DND-41 (cell line): ENCODE measurements around the gene GNAO1.

Experiments
- ATAC-seq: fragments of 200-7000 bp; cut with Tn5 transposase; 3 replicates; pipeline ENCODE4 v1.9.1; 2021; ENCODE audit warnings: low read depth; ENCODE audit not compliant: insufficient read depth
- DNase-seq: peaks from one replicate; pipeline ENCODE4 v3.0.0-alpha.2; 2020
- H2AFZ ChIP-seq: 2 replicates; pipeline ENCODE4 v1.6.0; 2012; ENCODE audit warnings: low read depth, low read length
- H3K27ac ChIP-seq: 2 replicates; pipeline ENCODE4 v1.5.1; 2012; ENCODE audit warnings: low read length, inconsistent platforms
- H3K27me3 ChIP-seq: fragments of 200-600 bp; sonication (generic); 2 replicates; pipeline ENCODE4 v1.6.0; 2012; ENCODE audit warnings: low read length, mild to moderate bottlenecking, inconsistent platforms; ENCODE audit not compliant: insufficient read depth, poor library complexity
- H3K36me3 ChIP-seq: 2 replicates; pipeline ENCODE4 v1.5.1; 2012; ENCODE audit warnings: low read length, inconsistent platforms; ENCODE audit not compliant: insufficient read depth
- H3K4me1 ChIP-seq: 2 replicates; pipeline ENCODE4 v1.5.1; 2012; ENCODE audit warnings: mild to moderate bottlenecking, low read length; ENCODE audit not compliant: insufficient read depth
- H3K4me2 ChIP-seq: 2 replicates; pipeline ENCODE4 v1.6.0; 2012; ENCODE audit warnings: mild to moderate bottlenecking, moderate library complexity, low read length, inconsistent platforms; ENCODE audit not compliant: insufficient read depth
- H3K4me3 ChIP-seq, 2 experiments: fragments of 200-600 bp in 1 of 2; shearing (Covaris generic) in 1 of 2; 2 replicates each; pipeline ENCODE4 v1.5.1; 2012 to 2016; ENCODE audit warnings: inconsistent platforms in 2 of 2, low read length in 2 of 2, mild to moderate bottlenecking in 2 of 2, low read depth in 1 of 2, moderate library complexity in 1 of 2
- H3K79me2 ChIP-seq: 2 replicates; pipeline ENCODE4 v1.6.0; 2012; ENCODE audit warnings: low read length, inconsistent platforms; ENCODE audit not compliant: insufficient read depth
- H3K9ac ChIP-seq: 2 replicates; pipeline ENCODE4 v1.6.0; 2012; ENCODE audit warnings: low read depth, mild to moderate bottlenecking, inconsistent platforms, low read length, moderate library complexity
- H3K9me3 ChIP-seq: 2 replicates; pipeline ENCODE4 v1.5.1; 2012; ENCODE audit warnings: low read length, moderate library complexity, mild to moderate bottlenecking, inconsistent platforms; ENCODE audit not compliant: insufficient read depth, severe bottlenecking
- H4K20me1 ChIP-seq: 2 replicates; pipeline ENCODE4 v1.6.0; 2012; ENCODE audit warnings: low read length; ENCODE audit not compliant: insufficient read depth
- CTCF ChIP-seq: IDR thresholded peaks from 2 replicates; pipeline ENCODE4 v1.5.1; 2012; ENCODE audit warnings: borderline replicate concordance, low read length, moderate library complexity, mild to moderate bottlenecking; ENCODE audit not compliant: poor library complexity, severe bottlenecking; ENCODE audit errors: extremely low read depth
- EZH2 ChIP-seq: IDR thresholded peaks from 3 replicates; pipeline ENCODE4 v1.6.1; 2012; ENCODE audit warnings: borderline replicate concordance, low read depth, mild to moderate bottlenecking, moderate library complexity, low read length, inconsistent platforms; ENCODE audit not compliant: severe bottlenecking

GNAO1 gene

GRCh38 chr16:56340864-56341365 lies 149.6 kb downstream of the GNAO1 start:
- H3K36me3 ChIP-seq: peaks cover 71% of the 10 kb centered on the region
- H3K9me3 ChIP-seq: no peaks in the 10 kb centered on the region
- H3K4me2 ChIP-seq: no peak overlapping the region
- no peak overlapping the region for H3K9ac ChIP-seq
- no peak overlapping the region for H2AFZ ChIP-seq
- H3K27me3 ChIP-seq: no peaks in the 10 kb centered on the region
- H3K4me3 ChIP-seq: no peak overlapping the region
- no peak for ATAC-seq
- H3K79me2 ChIP-seq: no peaks in the 10 kb centered on the region
- TF ChIP-seq CTCF: no peak
- TF ChIP-seq EZH2: no peak
- DNase-seq: no peak
- H4K20me1 ChIP-seq: peaks cover 11% of the 10 kb centered on the region; the same call in 1 of the 2 replicates
- no peak overlapping the region for H3K27ac ChIP-seq
- H3K4me1 ChIP-seq: no peaks in the 10 kb centered on the region

GRCh38 chr16:56341656-56342399 lies 150.5 kb downstream of the GNAO1 start:
- Histone ChIP-seq H4K20me1 (peaks cover 11% of the 10 kb centered on the region; the same call in 1 of the 2 replicates), H3K27me3 (no peaks in the 10 kb centered on the region), H3K36me3 (peaks cover 62% of the 10 kb centered on the region), H2AFZ (no peak overlapping the region), H3K4me3 (no peak overlapping the region), H3K4me2 (no peak overlapping the region), H3K27ac (no peak overlapping the region), H3K9ac (no peak overlapping the region), H3K9me3 (no peaks in the 10 kb centered on the region), H3K79me2 (no peaks in the 10 kb centered on the region), H3K4me1 (no peaks in the 10 kb centered on the region)
- DNase-seq (no peak), ATAC-seq (no peak)
- TF ChIP-seq EZH2: no peak
- no peak for TF ChIP-seq CTCF

GRCh38 chr16:56343661-56344517 lies 152.6 kb downstream of the GNAO1 start:
- TF ChIP-seq CTCF: no peak
- Histone ChIP-seq H4K20me1 (peaks cover 6% of the 10 kb centered on the region; the same call in 1 of the 2 replicates), H3K9ac (no peak overlapping the region), H3K4me2 (no peak overlapping the region), H3K4me1 (no peaks in the 10 kb centered on the region), H3K27ac (no peak overlapping the region), H3K4me3 (no peak overlapping the region), H3K36me3 (peaks cover 46% of the 10 kb centered on the region), H3K79me2 (no peaks in the 10 kb centered on the region), H3K27me3 (no peaks in the 10 kb centered on the region), H2AFZ (no peak overlapping the region), H3K9me3 (no peaks in the 10 kb centered on the region)
- DNase-seq: peak; percentile 14
- ATAC-seq: no peak
